HUES64 (cell line): ENCODE measurements around the gene SCYL1.

Source experiments
- H3K27ac ChIP-seq: 2 replicates; pipeline ENCODE4 v1.7.0; 2013; ENCODE audit warnings: low read depth, low read length, inconsistent platforms
- H3K27me3 ChIP-seq: 2 replicates; pipeline ENCODE4 v1.6.1; 2013; ENCODE audit warnings: mild to moderate bottlenecking, low read length; ENCODE audit not compliant: insufficient read depth
- H3K36me3 ChIP-seq: 2 replicates; pipeline ENCODE4 v1.6.1; 2013; ENCODE audit warnings: mild to moderate bottlenecking, low read length; ENCODE audit not compliant: insufficient read depth
- H3K4me1 ChIP-seq: 2 replicates; pipeline ENCODE4 v1.6.1; 2013; ENCODE audit warnings: mild to moderate bottlenecking, low read length, moderate library complexity; ENCODE audit not compliant: insufficient read depth
- H3K4me3 ChIP-seq: 2 replicates; pipeline ENCODE4 v1.5.1; 2013; ENCODE audit warnings: mild to moderate bottlenecking, low read length, moderate library complexity
- H3K9ac ChIP-seq: 2 replicates; pipeline ENCODE4 v1.6.1; 2013; ENCODE audit warnings: mild to moderate bottlenecking, low read depth, low read length
- H3K9me3 ChIP-seq: 2 replicates; pipeline ENCODE4 v1.6.1; 2013; ENCODE audit warnings: low read depth, low read length; ENCODE audit not compliant: insufficient read depth
- WGBS: fragments of 150-250, 120-280 bp; methylation state at CpG from one replicate; pipeline ENCODE4 v1.1.7; 2013; ENCODE audit warnings: missing lambda C conversion rate; 5-methylcytosine and 5-hydroxymethylcytosine counted together

SCYL1 gene

GRCh38 chr11:65496304-65497140 lies 28.4 kb upstream of the SCYL1 start:
- H3K36me3 ChIP-seq = peaks cover 19% of the 10 kb centered on the region
- peak overlapping the region; percentile 62 for H3K27ac ChIP-seq
- peak overlapping the region; percentile 70 for H3K9ac ChIP-seq
- WGBS = 71% methylated on average over 14 of the region's 15 CpGs
- H3K4me1 ChIP-seq = peaks cover 41% of the 10 kb centered on the region
- H3K27me3 ChIP-seq = no peaks in the 10 kb centered on the region
- H3K4me3 ChIP-seq = peak overlapping the region; percentile 53
- H3K9me3 ChIP-seq = no peaks in the 10 kb centered on the region

DNA sequence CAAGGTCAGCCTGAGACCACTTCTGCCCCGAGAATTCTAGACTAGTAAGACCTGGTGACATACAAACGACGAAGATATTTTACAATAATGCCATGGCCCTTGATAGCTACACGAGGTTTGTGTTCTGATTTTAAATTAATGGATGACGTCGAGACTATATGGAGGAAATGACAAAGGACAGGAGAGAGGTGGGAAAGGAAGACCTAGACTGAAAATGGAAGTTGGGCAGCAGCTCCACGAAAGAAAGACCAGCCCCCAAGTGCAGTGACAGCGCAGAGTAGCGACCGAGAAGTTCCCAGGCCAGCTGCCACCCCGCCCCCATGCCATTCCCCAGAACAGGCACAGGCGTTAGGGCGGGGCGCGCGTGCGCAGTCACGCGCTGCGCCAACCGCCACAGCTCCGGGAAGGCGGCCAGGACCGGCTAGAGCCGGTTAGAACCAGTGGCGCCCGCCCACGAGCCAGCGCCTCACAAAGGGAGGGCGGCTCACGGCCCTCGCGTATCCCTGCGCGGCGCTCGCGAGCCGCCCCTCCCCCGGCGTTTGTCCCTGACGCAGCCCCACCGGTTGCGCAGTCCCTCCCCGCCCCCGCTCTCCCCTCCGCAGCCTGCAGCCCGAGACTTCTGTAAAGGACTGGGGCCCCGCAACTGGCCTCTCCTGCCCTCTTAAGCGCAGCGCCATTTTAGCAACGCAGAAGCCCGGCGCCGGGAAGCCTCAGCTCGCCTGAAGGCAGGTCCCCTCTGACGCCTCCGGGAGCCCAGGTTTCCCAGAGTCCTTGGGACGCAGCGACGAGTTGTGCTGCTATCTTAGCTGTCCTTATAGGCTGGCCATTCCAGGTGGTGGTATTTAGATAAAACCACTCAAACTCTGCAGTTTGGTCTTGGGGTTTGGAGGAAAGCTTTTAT lies 27.5 kb upstream of the SCYL1 start:
- H3K9ac ChIP-seq = peak overlapping the region; percentile 100
- no peaks in the 10 kb centered on the region for H3K9me3 ChIP-seq
- peak overlapping the region; percentile 96 for H3K4me3 ChIP-seq
- peak overlapping the region; percentile 99 for H3K27ac ChIP-seq
- peaks cover 32% of the 10 kb centered on the region for H3K4me1 ChIP-seq
- 2% methylated on average over 61 of the region's 61 CpGs for WGBS
- no peaks in the 10 kb centered on the region for H3K27me3 ChIP-seq
- peaks cover 27% of the 10 kb centered on the region for H3K36me3 ChIP-seq

DNA sequence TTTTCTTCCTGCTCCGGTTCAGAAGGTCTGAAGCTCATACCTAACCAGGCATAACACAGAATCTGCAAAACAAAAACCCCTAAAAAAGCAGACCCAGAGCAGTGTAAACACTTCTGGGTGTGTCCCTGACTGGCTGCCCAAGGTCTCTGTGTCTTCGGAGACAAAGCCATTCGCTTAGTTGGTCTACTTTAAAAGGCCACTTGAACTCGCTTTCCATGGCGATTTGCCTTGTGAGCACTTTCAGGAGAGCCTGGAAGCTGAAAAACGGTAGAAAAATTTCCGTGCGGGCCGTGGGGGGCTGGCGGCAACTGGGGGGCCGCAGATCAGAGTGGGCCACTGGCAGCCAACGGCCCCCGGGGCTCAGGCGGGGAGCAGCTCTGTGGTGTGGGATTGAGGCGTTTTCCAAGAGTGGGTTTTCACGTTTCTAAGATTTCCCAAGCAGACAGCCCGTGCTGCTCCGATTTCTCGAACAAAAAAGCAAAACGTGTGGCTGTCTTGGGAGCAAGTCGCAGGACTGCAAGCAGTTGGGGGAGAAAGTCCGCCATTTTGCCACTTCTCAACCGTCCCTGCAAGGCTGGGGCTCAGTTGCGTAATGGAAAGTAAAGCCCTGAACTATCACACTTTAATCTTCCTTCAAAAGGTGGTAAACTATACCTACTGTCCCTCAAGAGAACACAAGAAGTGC lies 26.7 kb upstream of the SCYL1 start:
- H3K9me3 ChIP-seq = no peaks in the 10 kb centered on the region
- peaks cover 35% of the 10 kb centered on the region for H3K36me3 ChIP-seq
- WGBS = 6% methylated on average over 24 of the region's 24 CpGs
- no peaks in the 10 kb centered on the region for H3K27me3 ChIP-seq
- peaks cover 24% of the 10 kb centered on the region for H3K4me1 ChIP-seq
- H3K27ac ChIP-seq = peak overlapping the region; percentile 99
- peak overlapping the region; percentile 96 for H3K4me3 ChIP-seq
- H3K9ac ChIP-seq = peak overlapping the region; percentile 100

- Histone ChIP-seq H3K4me1 (peaks cover 20% of the 10 kb centered on the region), H3K9ac (peak overlapping the region; percentile 100), H3K4me3 (peak overlapping the region; percentile 96), H3K36me3 (peaks cover 40% of the 10 kb centered on the region), H3K27me3 (no peaks in the 10 kb centered on the region), H3K9me3 (no peaks in the 10 kb centered on the region), H3K27ac (peak overlapping the region; percentile 99)
- WGBS = 2% methylated on average over 4 of the region's 6 CpGs
These were observed 26.2 kb upstream of the SCYL1 start for GRCh38 chr11:65498727-65498976.

DNA sequence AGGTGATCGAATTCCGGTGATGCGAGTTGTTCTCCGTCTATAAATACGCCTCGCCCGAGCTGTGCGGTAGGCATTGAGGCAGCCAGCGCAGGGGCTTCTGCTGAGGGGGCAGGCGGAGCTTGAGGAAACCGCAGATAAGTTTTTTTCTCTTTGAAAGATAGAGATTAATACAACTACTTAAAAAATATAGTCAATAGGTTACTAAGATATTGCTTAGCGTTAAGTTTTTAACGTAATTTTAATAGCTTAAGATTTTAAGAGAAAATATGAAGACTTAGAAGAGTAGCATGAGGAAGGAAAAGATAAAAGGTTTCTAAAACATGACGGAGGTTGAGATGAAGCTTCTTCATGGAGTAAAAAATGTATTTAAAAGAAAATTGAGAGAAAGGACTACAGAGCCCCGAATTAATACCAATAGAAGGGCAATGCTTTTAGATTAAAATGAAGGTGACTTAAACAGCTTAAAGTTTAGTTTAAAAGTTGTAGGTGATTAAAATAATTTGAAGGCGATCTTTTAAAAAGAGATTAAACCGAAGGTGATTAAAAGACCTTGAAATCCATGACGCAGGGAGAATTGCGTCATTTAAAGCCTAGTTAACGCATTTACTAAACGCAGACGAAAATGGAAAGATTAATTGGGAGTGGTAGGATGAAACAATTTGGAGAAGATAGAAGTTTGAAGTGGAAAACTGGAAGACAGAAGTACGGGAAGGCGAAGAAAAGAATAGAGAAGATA lies 25.7 kb upstream of the SCYL1 start, which contains the start of gene MALAT1:
MALAT1 (plus strand) TSS at position 69 of the 736 bp plus-strand sequence.
- H3K9me3 ChIP-seq = no peaks in the 10 kb centered on the region
- peaks cover 45% of the 10 kb centered on the region for H3K36me3 ChIP-seq
- H3K27ac ChIP-seq = peak within 1 kb of the TSS; percentile 99
- under 1% methylated on average over 22 of the region's 24 CpGs for WGBS
- peak within 1 kb of the TSS; percentile 100 for H3K9ac ChIP-seq
- H3K27me3 ChIP-seq = no peaks in the 10 kb centered on the region
- H3K4me1 ChIP-seq = peaks cover 17% of the 10 kb centered on the region
- H3K4me3 ChIP-seq = peak within 1 kb of the TSS; percentile 96

GRCh38 chr11:65499713-65500386 lies 25.0 kb upstream of the SCYL1 start:
- H3K9ac ChIP-seq = peak overlapping the region; percentile 100
- WGBS = 0% methylated on average over 3 of the region's 3 CpGs
- peak overlapping the region; percentile 99 for H3K27ac ChIP-seq
- no peaks in the 10 kb centered on the region for H3K9me3 ChIP-seq
- peaks cover 52% of the 10 kb centered on the region for H3K36me3 ChIP-seq
- H3K4me3 ChIP-seq = peak overlapping the region; percentile 96
- H3K4me1 ChIP-seq = peaks cover 19% of the 10 kb centered on the region
- H3K27me3 ChIP-seq = no peaks in the 10 kb centered on the region

GRCh38 chr11:65500387-65501185 lies 24.3 kb upstream of the SCYL1 start:
- no peaks in the 10 kb centered on the region for H3K27me3 ChIP-seq
- H3K27ac ChIP-seq = peak overlapping the region; percentile 99; the same call in 1 of the 2 replicates
- peak overlapping the region; percentile 100 for H3K9ac ChIP-seq
- H3K4me1 ChIP-seq = peaks cover 25% of the 10 kb centered on the region
- WGBS = under 1% methylated on average over 20 of the region's 20 CpGs
- peak overlapping the region; percentile 96 for H3K4me3 ChIP-seq
- no peaks in the 10 kb centered on the region for H3K9me3 ChIP-seq
- peaks cover 59% of the 10 kb centered on the region for H3K36me3 ChIP-seq

- Histone ChIP-seq H3K27ac (no peak overlapping the region; the same call in 1 of the 2 replicates), H3K4me3 (peak overlapping the region; percentile 96), H3K9ac (peak overlapping the region; percentile 100), H3K27me3 (no peaks in the 10 kb centered on the region), H3K9me3 (no peaks in the 10 kb centered on the region), H3K4me1 (peaks cover 26% of the 10 kb centered on the region), H3K36me3 (peaks cover 65% of the 10 kb centered on the region)
- WGBS = 0% methylated on average over 1 of the region's 2 CpGs
These were observed 23.8 kb upstream of the SCYL1 start for GRCh38 chr11:65501186-65501471.

- H3K9me3 ChIP-seq = no peaks in the 10 kb centered on the region
- H3K4me1 ChIP-seq = peaks cover 22% of the 10 kb centered on the region
- peak overlapping the region; percentile 96 for H3K4me3 ChIP-seq
- H3K27me3 ChIP-seq = no peaks in the 10 kb centered on the region
- WGBS = 2% methylated on average over 3 of the region's 3 CpGs
- no peak overlapping the region; the same call in 1 of the 2 replicates for H3K27ac ChIP-seq
- H3K9ac ChIP-seq = peak overlapping the region; percentile 100
- H3K36me3 ChIP-seq = peaks cover 69% of the 10 kb centered on the region
These were observed 23.2 kb upstream of the SCYL1 start for GRCh38 chr11:65501472-65502273.
